GM12874 (cell line): ENCODE measurements around the gene C12orf56.

Source experiments
- CTCF ChIP-seq: IDR thresholded peaks from 2 replicates; pipeline ENCODE4 v1.5.1; 2011; ENCODE audit warnings: low read depth, mild to moderate bottlenecking, control low read depth, low read length, moderate library complexity; ENCODE audit not compliant: insufficient read depth

C12orf56 gene

GRCh38 chr12:64278421-64278820 lies 112.1 kb downstream of the C12orf56 start:
- TF ChIP-seq CTCF: no peak

- peak; percentile 53 for TF ChIP-seq CTCF
Observed at GRCh38 chr12:64273527-64274403, 116.8 kb downstream of the C12orf56 start.

- TF ChIP-seq CTCF: no peak
Observed at GRCh38 chr12:64270411-64270810, 120.1 kb downstream of the C12orf56 start.

- TF ChIP-seq CTCF: no peak
Observed at GRCh38 chr12:64269161-64269560, 121.4 kb downstream of the C12orf56 start.

- TF ChIP-seq CTCF: no peak
Observed at GRCh38 chr12:64268409-64268808, 122.1 kb downstream of the C12orf56 start.

- TF ChIP-seq CTCF: no peak
Observed at GRCh38 chr12:64265839-64266238, 124.7 kb downstream of the C12orf56 start.

GRCh38 chr12:64261813-64262212 lies 128.7 kb downstream of the C12orf56 start:
- no peak for TF ChIP-seq CTCF
